ENCODE results near the gene KRTAP4-12.
"Not testable (repeated sequence)": the region's sequence is repeated elsewhere in the genome, so short reads cannot be mapped to it uniquely, and the experiment has no call there.

The KRTAP4-12 gene

DNA sequence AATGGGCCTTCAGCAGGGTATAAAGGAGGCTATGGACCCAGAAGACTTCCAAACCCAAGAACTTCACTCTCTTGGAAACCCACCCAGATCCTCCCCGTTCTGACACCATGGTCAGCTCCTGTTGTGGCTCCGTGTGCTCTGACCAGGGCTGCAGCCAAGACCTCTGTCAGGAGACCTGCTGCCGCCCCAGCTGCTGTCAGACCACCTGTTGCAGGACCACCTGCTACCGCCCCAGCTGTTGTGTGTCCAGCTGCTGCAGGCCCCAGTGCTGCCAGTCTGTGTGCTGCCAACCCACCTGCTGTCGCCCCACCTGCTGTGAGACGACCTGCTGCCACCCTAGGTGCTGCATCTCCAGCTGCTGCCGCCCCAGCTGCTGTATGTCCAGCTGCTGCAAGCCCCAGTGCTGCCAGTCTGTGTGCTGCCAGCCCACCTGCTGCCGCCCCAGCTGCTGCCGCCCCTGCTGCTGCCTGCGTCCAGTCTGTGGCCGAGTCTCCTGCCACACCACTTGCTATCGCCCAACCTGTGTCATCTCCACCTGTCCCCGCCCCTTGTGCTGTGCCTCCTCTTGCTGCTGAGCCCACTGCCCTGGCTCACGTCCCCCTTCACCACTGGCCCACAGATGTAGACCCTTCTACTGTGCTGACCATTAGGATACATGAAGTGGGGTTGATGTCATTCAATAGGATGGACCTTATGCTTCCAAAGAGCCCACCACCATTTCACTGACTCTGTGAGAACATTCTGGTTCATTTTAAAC, 39.7 kb downstream of the KRTAP4-12 start, which contains the start of gene KRTAP4-7:
Gene KRTAP4-7 (plus strand): TSS at position 51 of the 757 bp plus-strand sequence. CDS start 57 bp downstream, at position 108.
- not testable (repeated sequence) for DNase-seq

DNA sequence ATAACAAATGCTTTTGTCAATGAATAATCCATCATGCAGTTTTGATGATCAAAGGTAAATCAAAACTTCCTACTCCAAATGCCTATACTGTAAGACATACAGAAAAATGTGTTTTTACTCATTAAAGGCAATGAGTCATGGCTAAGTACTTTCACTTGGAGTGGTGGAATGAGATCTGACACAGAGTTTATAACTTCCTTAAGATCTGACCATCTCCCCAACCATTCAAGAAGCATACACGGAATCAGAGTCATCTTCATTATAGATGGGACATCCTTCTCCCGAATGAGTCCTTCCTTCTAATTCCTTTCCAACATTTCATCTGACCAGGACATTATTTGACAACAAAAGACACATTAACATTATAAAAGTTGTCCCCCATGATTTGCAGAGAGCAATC, 40.6 kb downstream of the KRTAP4-12 start:
- not testable (repeated sequence) for DNase-seq

DNA sequence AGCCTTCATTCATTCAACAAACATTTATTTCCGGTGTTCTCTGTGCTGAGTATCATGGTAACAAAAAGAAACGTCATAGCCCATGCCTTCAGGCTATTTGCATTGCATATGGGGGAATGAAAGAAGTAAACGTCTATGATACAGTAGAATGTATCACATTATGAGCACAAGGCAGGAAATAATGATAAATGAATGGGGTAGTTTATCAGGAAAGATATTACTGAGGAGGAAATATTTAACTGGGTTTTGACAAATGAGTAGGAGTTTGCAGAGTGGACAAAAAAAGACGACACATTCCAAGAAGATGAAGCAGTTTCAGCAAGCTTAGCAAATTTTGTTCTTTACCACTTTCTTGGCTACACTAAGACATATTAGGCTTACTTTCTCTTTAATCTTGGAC, 41.4 kb downstream of the KRTAP4-12 start:
- DNase-seq, result no peak

DNA sequence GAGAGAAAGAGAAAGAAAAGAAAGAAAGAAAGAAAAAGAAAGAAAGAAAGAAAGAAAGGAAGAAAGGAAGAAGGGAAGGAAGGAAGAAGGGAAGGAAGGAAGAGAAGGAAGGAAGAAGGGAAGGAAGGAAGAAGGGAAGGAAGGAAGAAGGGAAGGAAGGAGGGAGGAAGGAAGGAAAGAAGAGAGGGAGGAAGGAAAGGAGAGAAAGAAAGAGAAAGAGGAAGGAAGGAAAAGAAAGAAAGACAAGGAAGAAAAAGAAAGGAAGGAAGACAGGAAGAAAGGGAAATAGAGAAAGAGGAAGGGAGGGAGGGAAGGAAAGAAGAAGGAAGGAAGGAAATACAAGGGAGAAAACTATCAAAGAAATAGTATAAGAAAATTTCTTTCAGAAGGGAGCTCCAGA, 47.2 kb downstream of the KRTAP4-12 start:
- DNase-seq, result no peak

DNA sequence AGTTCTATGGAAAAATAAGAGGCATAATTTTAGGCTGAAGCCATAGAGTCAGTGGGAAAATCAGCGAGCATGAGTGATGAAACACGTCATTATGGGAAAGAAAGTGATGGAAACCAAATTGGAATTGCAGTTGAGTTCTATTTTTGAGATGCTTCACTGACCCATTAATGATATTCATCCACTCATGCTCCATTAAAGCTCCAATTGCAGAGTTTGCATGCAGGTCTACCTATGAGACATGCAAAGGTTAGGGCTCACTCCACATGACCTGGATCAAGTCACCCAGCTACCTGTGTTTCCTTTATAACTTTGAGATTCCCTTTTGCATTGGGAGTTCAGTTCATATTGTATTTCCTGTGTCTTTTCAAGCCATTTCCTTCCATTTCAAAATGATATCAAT, 50.3 kb downstream of the KRTAP4-12 start:
- DNase-seq, result no peak
